Measurements from ENCODE around the gene MAGI2. TPM values are rescaled to one million over a fixed set of nuclear protein-coding genes. Genes with fewer than 3 reads are reported as not detected.

MAGI2 gene
- total RNA-seq, 2 donors from 2014 or later: 3.9 to 10.5 TPM

DNA sequence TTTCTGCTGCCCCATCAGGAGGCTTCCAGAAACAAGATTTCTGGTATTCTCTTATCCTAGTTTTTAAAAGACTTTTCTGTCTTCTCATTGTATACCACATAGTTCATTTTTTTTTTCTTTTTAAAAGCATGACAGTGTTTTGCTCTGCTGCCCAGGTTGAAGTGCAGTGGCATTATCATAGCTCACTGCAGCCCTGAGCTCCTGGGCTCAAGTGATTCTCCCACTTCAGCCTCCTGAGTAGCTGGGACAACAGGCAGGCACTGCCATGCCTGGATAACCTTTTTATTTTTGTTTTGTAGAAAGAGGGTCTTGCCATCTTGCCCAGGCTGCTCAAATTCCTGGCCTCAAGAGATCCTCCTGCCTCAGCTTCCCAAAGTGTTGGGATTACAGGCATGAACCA, 757.6 kb downstream of the MAGI2 start:
- ATAC-seq (no peak), DNase-seq (no peak)
- Histone ChIP-seq H3K9me3 (no peaks in the 10 kb centered on the region), H3K27ac (no peak overlapping the region), H3K36me3 (replicated peaks in 1 of 2; ENCODE audit: insufficient read depth in 1 of 2, low read depth in 2 of 2) (no peaks in the 10 kb centered on the region), H3K4me1 (no peaks in the 10 kb centered on the region), H3K4me3 (no peak overlapping the region), H3K27me3 (no peaks in the 10 kb centered on the region)
- intact Hi-C loops (cut with DNase I): no loop called here
- no peak for TF ChIP-seq POLR2A (IDR thresholded peaks at IDR 0.05)
- TF ChIP-seq, protein P1, sequence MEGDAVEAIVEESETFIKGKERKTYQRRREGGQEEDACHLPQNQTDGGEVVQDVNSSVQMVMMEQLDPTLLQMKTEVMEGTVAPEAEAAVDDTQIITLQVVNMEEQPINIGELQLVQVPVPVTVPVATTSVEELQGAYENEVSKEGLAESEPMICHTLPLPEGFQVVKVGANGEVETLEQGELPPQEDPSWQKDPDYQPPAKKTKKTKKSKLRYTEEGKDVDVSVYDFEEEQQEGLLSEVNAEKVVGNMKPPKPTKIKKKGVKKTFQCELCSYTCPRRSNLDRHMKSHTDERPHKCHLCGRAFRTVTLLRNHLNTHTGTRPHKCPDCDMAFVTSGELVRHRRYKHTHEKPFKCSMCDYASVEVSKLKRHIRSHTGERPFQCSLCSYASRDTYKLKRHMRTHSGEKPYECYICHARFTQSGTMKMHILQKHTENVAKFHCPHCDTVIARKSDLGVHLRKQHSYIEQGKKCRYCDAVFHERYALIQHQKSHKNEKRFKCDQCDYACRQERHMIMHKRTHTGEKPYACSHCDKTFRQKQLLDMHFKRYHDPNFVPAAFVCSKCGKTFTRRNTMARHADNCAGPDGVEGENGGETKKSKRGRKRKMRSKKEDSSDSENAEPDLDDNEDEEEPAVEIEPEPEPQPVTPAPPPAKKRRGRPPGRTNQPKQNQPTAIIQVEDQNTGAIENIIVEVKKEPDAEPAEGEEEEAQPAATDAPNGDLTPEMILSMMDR (IDR thresholded peaks at IDR 0.05): no peak

DNA sequence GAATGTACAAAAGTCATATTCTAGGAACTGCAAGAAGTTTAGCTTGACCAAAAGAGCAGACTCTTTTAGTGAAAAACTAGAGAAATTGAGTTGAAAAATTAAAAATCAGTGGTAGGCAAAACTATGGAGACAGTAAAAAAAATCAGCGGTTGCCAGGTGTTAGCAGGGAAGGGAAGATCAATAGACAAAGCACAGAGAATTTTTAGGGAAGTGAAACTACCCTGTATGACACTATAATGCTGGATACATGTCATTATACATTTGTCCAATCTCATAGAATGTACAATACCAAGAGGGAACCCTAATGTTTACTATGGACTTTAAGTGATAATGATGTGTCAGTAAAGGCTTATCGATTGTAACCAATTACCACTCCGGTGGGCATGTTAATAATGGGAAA, 761.9 kb downstream of the MAGI2 start:
- H3K9me3 ChIP-seq: no peaks in the 10 kb centered on the region
- TF ChIP-seq, protein P1 (IDR thresholded peaks at IDR 0.05): no peak
- no peak for TF ChIP-seq POLR2A (IDR thresholded peaks at IDR 0.05)
- DNase-seq: no peak
- no peak overlapping the region for H3K27ac ChIP-seq
- H3K4me3 ChIP-seq: no peak overlapping the region
- H3K36me3 ChIP-seq (replicated peaks in 1 of 2; ENCODE audit: insufficient read depth in 1 of 2, low read depth in 2 of 2): no peaks in the 10 kb centered on the region
- no peaks in the 10 kb centered on the region for H3K4me1 ChIP-seq
- H3K27me3 ChIP-seq: no peaks in the 10 kb centered on the region
- intact Hi-C loops (cut with DNase I): no loop called here
- ATAC-seq: no peak
- WGBS, 2 donors: 70 to 77% methylated on average over 3 of the region's 3 CpGs

DNA sequence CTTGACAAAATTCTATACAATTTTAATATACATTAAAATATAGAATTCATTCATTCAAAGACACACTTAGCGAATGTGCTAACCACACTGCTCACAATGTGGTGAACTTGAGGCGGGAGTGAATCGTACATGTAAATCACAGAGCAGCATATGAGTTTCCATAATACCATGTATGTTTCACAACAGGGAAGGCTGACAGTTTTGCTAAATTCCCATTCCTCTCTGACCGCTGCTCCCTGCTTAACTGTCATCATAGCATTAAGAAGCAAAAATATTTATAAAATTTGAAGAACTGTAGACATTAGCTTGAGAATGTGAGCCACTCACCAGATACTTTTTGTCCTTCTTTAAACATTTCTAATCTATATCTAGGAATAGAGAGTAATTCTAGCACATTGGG, 763.3 kb downstream of the MAGI2 start:
- no peak for ATAC-seq
- Histone ChIP-seq H3K27me3 (no peaks in the 10 kb centered on the region), H3K4me3 (no peak overlapping the region), H3K36me3 (replicated peaks in 1 of 2; ENCODE audit: insufficient read depth in 1 of 2, low read depth in 2 of 2) (no peaks in the 10 kb centered on the region), H3K9me3 (no peaks in the 10 kb centered on the region), H3K27ac (no peak overlapping the region), H3K4me1 (no peaks in the 10 kb centered on the region)
- intact Hi-C loops (cut with DNase I): no loop called here
- TF ChIP-seq POLR2A (IDR thresholded peaks at IDR 0.05): no peak
- TF ChIP-seq, protein P1 (IDR thresholded peaks at IDR 0.05): no peak
- no peak for DNase-seq
- 90 to 95% methylated on average over 4 of the region's 4 CpGs for WGBS, 2 donors

DNA sequence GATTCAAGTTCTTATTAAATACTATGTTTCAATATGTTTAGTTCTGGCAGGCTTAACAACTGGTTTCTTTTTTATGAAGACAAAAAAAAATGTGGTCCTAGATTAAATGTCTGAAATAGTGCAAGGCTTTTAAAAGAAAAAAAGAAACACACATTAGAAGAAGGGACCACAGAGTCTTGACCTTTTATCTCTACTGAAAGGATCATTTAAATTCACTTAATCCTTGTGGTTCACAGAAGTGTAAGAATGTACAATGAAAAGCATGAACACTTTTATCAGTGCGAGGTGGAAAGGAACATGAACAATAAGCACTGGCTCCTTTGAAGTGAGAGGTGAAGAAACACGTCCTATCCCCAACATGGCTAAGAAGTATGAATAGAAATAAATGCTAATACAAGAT, 765.1 kb downstream of the MAGI2 start:
- no peaks in the 10 kb centered on the region for H3K27me3 ChIP-seq
- H3K27ac ChIP-seq: no peak overlapping the region
- ATAC-seq (no peak), DNase-seq (no peak)
- TF ChIP-seq, protein P1 (IDR thresholded peaks at IDR 0.05): no peak
- TF ChIP-seq POLR2A (IDR thresholded peaks at IDR 0.05): no peak
- no peak overlapping the region for H3K4me3 ChIP-seq
- intact Hi-C loops (cut with DNase I): no loop called here
- no peaks in the 10 kb centered on the region for H3K36me3 ChIP-seq (replicated peaks in 1 of 2; ENCODE audit: insufficient read depth in 1 of 2, low read depth in 2 of 2)
- WGBS, 2 donors: 65 to 87% methylated on average over 2 of the region's 2 CpGs
- no peaks in the 10 kb centered on the region for H3K4me1 ChIP-seq
- no peaks in the 10 kb centered on the region for H3K9me3 ChIP-seq

DNA sequence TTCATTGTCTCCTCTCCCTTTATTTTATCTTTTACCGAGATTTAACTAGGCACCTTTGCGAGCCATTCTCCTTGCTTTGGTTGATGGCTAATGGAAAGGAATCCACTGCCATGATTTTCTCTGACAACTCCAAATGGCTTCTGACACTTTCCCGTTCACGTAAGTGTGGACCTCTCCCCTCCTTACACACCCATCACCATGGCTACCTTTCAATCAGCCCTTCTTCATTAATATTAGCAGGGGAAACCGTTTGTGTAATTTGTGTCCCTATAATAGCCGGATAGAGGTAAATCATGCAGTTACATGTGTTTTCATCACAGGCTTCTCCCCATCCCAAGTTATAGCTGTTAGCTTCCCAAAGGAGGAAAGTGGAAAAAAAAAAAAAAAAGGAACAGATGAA, 767.3 kb downstream of the MAGI2 start:
- WGBS, 2 donors: 66 to 88% methylated on average over 6 of the region's 6 CpGs
- Histone ChIP-seq H3K27me3 (no peaks in the 10 kb centered on the region), H3K9me3 (no peaks in the 10 kb centered on the region), H3K36me3 (replicated peaks in 1 of 2; ENCODE audit: insufficient read depth in 1 of 2, low read depth in 2 of 2) (no peaks in the 10 kb centered on the region), H3K4me3 (no peak overlapping the region), H3K4me1 (no peaks in the 10 kb centered on the region), H3K27ac (no peak overlapping the region)
- DNase-seq (no peak), ATAC-seq (no peak)
- intact Hi-C loops (cut with DNase I): no loop called here
- TF ChIP-seq, protein P1 (IDR thresholded peaks at IDR 0.05): no peak
- no peak for TF ChIP-seq POLR2A (IDR thresholded peaks at IDR 0.05)

All from body of pancreas (tissue), 4 donors.